Thoracic aorta (tissue), 2 donors: Measurements from ENCODE around the gene ADNP2. TPM values are rescaled to one million over a fixed set of nuclear protein-coding genes. Genes with fewer than 3 reads are reported as not detected.

Experiments
- ATAC-seq: fragments of 150-250 bp; one replicate; pipeline ENCODE4 v1.8.0; 2017; ENCODE audit warnings: low read depth; ENCODE audit not compliant: insufficient number of reproducible peaks, low FRiP score
- DNase-seq: peaks from one replicate; pipeline ENCODE4 v3.0.0-alpha.2; 2020; ENCODE audit warnings: low spot score
- H3K27ac ChIP-seq, 2 donors: fragments of 200-600 bp; sonication (generic); 1 replicate in 1 of 2; 2 replicates in 1 of 2; pipeline ENCODE4 v1.5.1; 2016; ENCODE audit warnings: mild to moderate bottlenecking in 2 of 2, moderate library complexity in 2 of 2
- H3K27me3 ChIP-seq: fragments of 200-600 bp; sonication (generic); replicated peaks from 2 replicates; pipeline ENCODE4 v1.6.0; 2016; ENCODE audit warnings: mild to moderate bottlenecking; ENCODE audit not compliant: insufficient read depth
- H3K36me3 ChIP-seq: fragments of 200-600 bp; sonication (generic); one replicate; pipeline ENCODE4 v1.5.1; 2016
- H3K4me1 ChIP-seq, 2 donors: fragments of 200-600 bp; sonication (generic); 1 replicate in 1 of 2; 2 replicates in 1 of 2; pipeline versions ENCODE4 v1.5.1 to v1.6.0; 2016; ENCODE audit warnings: low read depth in 2 of 2, mild to moderate bottlenecking in 1 of 2; ENCODE audit not compliant: control insufficient read depth in 1 of 2
- H3K4me3 ChIP-seq: fragments of 200-600 bp; sonication (generic); 2 replicates; pipeline ENCODE4 v1.5.1; 2016; ENCODE audit warnings: mild to moderate bottlenecking
- H3K9me3 ChIP-seq: fragments of 200-600 bp; sonication (generic); 2 replicates; pipeline ENCODE4 v1.5.1; 2016
- total RNA-seq, 2 donors: library from RNA; depleted of rRNA; stranded (reverse); fragments of >200 nt; gene quantifications; one replicate each; pipeline versions ENCODE4 v1.1.0 to v1.2.3, GENCODE V29; 2016
- TF ChIP-seq, protein P1 (sequence below): fragments of 200-600 bp; sonication (generic); IDR thresholded peaks from one replicate; pipeline ENCODE4 v1.5.1; 2019; ENCODE audit warnings: antibody characterized with exemption

Gene ADNP2
- total RNA-seq, 2 donors from 2014 or later = 15.6 to 21.6 TPM

DNA sequence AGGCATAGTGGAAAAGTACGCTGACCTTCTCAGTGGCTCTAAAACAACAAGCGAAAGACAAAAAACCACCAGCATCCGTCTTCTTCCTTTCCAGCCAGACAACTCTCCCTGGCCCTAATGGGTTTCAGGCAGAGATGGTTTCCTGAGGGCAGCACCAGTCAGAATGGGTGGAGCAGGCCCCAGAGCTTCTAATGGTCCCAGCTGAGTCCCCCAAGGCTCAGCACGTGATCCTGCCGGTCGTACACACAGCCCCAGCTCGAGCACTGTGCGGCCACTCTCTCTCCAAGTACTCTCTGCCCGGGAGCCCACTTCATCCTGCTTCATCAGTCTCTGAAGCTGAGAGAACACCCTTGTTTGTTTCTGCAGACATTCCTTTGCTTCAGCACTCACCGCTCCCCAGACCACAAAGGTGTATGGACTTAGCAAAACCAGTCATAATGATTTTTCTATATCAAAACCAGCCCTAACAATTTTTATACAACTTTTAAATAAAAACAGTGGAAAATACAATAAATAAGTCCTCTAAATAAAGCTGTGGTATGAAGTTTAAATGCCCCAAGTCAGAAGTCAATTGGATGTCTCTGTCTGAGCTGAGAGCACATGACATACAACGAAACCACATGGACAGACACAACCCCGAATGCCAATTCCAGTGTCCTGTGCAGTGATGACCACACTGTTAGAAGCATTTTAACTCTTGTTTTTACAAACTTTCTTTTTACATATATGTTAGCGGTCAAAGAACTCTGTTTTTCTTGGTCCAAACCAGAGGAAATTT is 74.4 kb downstream of the ADNP2 start:
- Histone ChIP-seq H3K9me3 (no peaks in the 10 kb centered on the region), H3K4me1 (peaks cover 0 to under 1% of the 10 kb centered on the region in 2 donors), H3K4me3 (no peak overlapping the region), H3K27me3 (no peaks in the 10 kb centered on the region), H3K36me3 (no peaks in the 10 kb centered on the region), H3K27ac (no peak overlapping the region)
- DNase-seq = no peak
- ATAC-seq = no peak
- TF ChIP-seq, protein P1, sequence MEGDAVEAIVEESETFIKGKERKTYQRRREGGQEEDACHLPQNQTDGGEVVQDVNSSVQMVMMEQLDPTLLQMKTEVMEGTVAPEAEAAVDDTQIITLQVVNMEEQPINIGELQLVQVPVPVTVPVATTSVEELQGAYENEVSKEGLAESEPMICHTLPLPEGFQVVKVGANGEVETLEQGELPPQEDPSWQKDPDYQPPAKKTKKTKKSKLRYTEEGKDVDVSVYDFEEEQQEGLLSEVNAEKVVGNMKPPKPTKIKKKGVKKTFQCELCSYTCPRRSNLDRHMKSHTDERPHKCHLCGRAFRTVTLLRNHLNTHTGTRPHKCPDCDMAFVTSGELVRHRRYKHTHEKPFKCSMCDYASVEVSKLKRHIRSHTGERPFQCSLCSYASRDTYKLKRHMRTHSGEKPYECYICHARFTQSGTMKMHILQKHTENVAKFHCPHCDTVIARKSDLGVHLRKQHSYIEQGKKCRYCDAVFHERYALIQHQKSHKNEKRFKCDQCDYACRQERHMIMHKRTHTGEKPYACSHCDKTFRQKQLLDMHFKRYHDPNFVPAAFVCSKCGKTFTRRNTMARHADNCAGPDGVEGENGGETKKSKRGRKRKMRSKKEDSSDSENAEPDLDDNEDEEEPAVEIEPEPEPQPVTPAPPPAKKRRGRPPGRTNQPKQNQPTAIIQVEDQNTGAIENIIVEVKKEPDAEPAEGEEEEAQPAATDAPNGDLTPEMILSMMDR = no peak

DNA sequence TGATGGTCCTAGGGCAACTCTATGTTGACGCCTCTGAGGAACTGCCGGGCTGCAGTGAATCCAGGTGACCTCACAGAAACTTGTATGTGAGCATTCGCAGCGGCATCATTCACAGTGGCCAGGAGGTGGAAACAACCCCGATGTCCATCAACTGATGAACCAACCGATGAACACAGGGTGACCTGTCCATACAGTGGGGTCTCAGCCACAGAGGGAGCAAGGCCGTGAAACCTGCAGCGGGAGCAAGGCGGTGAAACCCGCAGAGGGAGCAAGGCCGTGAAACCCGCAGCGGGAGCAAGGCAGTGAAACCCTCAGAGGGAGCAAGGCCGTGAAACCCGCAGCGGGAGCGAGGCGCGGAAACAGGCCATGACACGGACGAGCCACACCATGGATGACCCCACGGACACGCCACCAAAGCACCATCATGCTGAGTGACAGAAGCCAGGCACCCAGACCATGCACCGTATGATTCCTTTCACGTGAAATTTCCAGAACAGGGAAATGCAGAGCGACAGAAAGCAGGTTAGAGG is 75.2 kb downstream of the ADNP2 start:
- Histone ChIP-seq H3K27ac (no peak overlapping the region), H3K27me3 (no peaks in the 10 kb centered on the region), H3K4me1 (peaks cover 0 to 9% of the 10 kb centered on the region in 2 donors), H3K4me3 (no peak overlapping the region), H3K9me3 (no peaks in the 10 kb centered on the region), H3K36me3 (no peaks in the 10 kb centered on the region)
- TF ChIP-seq, protein P1 = no peak
- ATAC-seq (no peak), DNase-seq (no peak)

GRCh38 chr18:80185545-80185944 is 76.5 kb downstream of the ADNP2 start:
- H3K4me3 ChIP-seq = no peak overlapping the region
- DNase-seq = no peak
- TF ChIP-seq, protein P1 = no peak
- peaks cover 0 to 12% of the 10 kb centered on the region in 2 donors for H3K4me1 ChIP-seq
- no peaks in the 10 kb centered on the region for H3K27me3 ChIP-seq
- H3K9me3 ChIP-seq = no peaks in the 10 kb centered on the region
- H3K27ac ChIP-seq = no peak overlapping the region
- H3K36me3 ChIP-seq = no peaks in the 10 kb centered on the region
- ATAC-seq = no peak

DNA sequence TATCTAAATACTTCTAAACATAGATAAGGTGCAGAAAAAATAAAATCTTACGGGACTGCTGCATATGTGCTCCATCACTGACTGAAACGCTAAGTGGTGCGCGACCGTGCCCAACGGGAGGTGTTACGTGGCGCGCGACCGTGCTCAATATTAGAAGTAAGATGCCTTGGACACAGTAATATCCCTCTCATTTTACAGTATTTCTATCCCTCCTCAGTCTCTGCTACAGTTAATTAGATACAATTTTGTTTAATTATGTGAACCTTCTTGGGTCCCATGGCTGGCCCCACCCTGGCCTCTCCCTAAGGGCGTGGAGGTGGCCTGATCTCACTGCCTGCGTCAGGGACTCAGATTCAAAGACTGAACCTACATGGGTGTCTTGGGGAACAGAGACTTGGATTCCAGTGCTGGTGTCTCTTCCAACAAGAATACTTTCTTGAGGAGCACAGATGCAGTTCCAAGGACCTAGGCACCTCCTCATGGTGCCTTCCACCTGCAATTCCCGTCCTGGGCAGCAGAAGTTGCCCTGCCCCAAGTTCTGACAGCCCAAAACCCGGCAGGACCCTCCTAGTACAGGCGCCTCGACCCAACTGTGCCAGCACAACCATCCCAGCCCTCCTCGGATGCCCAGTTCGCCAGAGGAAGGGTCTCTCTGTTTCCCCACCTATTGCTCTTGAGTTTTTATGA is 79.0 kb downstream of the ADNP2 start:
- ATAC-seq (no peak), DNase-seq (no peak)
- Histone ChIP-seq H3K27ac (no peak overlapping the region), H3K36me3 (no peaks in the 10 kb centered on the region), H3K9me3 (no peaks in the 10 kb centered on the region), H3K4me3 (no peak overlapping the region), H3K27me3 (no peaks in the 10 kb centered on the region), H3K4me1 (peaks cover 0 to 12% of the 10 kb centered on the region in 2 donors)
- TF ChIP-seq, protein P1 = no peak
